Fibroblast of skin of right biceps (primary cell): ENCODE measurements around the gene INTS6.

Source experiments
- DNase-seq: peaks from one replicate; pipeline ENCODE4 v3.0.0-alpha.2; 2013

INTS6 gene

DNA sequence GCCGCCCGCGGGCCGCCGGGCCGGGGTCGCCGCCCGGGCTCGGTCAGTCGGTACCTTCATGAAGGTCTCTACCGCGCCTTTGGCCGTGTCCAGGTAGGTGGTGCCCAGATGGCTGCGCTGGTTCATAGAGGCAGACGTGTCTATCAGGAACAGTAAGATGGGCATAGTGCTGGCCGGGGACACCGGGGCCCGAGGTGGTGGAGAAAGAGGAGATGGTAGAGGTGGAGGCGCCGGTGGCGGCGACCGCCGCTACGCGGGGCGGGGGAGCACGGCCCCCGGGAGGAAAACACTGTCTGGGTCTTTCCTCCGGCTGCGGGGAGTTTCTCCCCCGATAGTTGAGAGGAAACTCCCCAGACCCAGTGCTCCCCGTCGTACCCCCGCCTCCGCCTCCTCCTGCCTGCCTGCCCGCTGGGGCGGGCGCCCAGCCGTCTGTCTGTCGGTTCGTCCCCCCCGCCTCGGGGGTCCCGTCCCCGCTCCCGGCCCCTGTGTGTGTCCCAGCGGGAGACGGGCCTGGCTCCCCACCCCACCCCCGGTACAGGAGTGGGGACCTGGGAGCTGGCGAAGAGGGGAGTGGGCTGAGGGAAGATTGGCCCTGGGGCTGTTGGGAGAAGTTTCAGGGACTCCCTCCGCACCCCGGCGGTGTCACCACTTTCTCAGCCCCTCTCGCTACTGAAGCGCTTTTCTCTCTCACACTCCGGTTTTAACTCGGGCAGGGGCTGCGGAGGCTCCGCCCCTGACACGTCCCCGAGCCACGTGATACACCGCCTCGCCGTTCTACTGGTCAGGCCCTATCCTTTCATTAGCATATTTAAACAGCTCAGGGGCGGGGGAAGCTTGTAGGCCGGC, at the start of gene INTS6:
TSS of gene INTS6 (minus strand) at position 676 of the 846 bp plus-strand sequence. CDS start at position 165, 511 bp downstream.
- DNase-seq: peak; percentile 100

DNA sequence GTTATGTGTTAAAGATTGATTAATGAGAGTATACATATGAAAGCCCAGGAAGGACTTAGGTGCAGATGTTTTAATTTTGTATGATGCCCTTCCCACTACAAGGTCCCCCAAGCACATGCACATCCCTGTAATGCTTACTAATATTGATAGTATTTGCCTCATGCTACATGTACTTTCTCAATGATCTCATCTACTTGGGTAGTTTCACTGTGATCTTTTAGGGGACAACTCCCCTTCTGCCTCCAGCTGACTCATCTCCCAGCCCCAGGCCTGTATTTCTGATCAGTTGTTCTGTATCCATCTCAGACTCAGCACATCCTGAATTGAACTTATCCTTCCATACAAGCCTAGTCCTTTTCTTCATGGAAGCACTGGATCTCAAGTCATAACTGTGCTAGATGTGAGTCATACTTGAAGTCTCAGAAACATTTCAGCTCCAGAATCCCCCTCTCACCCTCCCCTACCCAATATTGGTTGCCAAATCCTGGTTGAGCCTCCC, 49.4 kb upstream of the INTS6 start:
- peak; percentile 71 for DNase-seq

GRCh38 chr13:51501592-51502152, 48.8 kb upstream of the INTS6 start:
- DNase-seq: peak; percentile 92

DNA sequence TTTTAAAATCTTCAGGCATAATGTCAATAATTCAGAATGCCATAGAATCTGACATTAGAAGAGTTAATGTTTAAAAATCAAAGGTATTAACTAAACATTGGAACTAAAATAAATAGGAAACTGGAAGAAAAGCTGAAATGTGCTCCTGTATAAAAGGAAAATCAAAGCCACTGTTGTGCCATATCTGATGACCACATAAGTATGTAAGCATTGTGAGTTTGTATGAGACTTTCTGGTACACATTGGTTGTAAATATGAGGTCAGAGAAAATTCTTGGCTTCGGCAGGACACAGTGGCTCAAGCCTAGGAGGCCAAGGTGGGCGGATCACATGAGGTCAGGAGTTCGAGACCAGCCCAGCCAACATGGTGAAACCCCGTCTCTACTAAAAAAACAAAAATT, 48.3 kb upstream of the INTS6 start:
- no peak for DNase-seq

GRCh38 chr13:51500687-51501086, 47.9 kb upstream of the INTS6 start:
- no peak for DNase-seq

GRCh38 chr13:51499841-51500240, 47.0 kb upstream of the INTS6 start:
- no peak for DNase-seq

- DNase-seq: peak; percentile 42
Measured at GRCh38 chr13:51495316-51495715, 42.5 kb upstream of the INTS6 start.

DNA sequence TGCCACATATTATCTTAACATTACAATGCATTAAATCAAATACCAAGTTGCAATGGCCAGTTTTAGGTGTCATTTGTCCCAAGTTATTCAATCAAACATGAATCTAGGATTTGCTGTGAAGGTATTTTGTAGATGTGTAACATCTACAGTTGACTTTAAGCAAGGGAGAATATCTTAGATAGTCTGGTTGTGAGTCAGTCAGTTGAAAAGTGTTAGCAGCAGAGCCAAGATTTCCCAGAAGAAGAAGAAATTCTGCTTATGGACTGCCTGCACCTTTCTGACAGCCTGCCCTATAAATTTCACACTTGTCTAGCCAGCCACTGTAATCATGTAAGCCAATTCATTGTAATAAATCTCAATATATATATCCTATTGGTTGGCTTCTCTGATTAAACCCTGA, 41.3 kb upstream of the INTS6 start:
- peak; percentile 68 for DNase-seq

- no peak for DNase-seq
Measured at GRCh38 chr13:51488212-51488611, 35.4 kb upstream of the INTS6 start.

GRCh38 chr13:51481656-51482055, 28.8 kb upstream of the INTS6 start:
- DNase-seq: no peak

DNA sequence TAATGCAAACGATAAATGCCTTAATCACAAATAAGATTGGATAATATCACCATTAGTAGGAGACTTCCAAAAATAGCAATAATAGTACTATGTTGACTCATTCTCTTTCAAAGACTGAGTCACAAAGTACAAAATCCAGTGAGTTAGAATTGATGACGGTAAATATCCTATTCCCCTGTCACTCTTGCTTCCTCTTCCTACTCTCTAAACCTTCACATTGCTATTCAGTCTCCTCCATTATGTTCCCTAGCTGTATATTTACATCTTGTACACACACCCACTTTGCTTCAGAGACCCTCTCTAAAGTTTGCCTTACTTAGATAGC, 26.3 kb upstream of the INTS6 start:
- peak; percentile 79 for DNase-seq

DNA sequence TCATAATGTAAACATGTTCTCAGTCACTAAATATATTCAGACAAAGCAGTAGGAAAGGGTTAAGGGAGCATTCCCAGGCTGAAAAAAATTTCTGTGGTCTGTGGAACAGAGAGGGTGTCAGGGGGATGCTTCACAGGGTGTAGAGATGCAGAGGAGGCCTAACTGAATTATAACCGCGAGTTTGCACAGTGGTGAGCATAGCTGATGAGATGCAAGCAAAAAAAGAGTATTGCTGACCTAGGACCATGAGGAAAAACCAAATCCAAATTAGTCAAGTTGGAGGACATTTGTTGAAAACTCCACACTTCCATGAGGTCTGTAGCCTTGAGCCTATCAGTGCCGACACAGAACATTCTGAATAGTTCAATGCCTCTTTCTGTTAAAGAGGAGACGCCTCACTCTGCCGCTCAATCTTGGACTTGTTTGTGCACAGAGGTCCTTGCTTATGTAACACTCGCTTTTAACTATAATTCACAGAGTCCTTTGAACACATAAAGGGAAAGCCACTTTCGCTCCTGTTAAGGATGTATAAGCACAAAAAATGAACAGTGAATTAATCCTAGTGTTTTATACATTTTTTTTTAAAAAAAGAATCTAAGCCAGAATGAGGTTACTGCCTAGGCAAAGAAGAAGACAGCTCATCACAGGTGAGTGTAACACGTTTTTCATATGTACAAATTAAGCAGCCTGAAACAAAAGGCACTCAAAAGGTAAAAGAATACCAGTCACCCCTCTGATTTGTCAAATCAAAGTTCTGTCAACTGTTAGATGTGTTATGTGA, 25.8 kb upstream of the INTS6 start:
- DNase-seq: no peak

GRCh38 chr13:51477653-51478324, 25.0 kb upstream of the INTS6 start:
- no peak for DNase-seq

DNA sequence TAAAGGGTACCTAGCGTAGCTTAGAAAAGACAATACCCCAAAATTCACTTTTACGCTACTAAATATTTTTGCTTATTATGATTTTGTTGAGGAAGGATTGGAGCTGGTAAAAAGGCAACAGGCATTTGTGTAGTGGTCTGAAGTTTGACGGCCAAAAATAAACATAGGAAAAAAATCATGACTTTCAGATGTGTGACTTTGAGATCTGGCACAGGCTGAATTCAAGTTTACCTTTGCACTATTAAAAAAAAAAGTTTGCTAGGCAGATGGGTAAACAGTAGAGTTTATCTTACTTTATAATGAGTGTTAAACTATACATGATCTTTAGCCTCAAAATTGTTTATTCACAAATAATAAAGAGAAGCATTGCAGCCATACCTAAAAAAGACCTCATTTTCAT, 24.3 kb upstream of the INTS6 start:
- no peak for DNase-seq

- peak; percentile 57 for DNase-seq
Measured at GRCh38 chr13:51475727-51476501, 23.1 kb upstream of the INTS6 start.

GRCh38 chr13:51469790-51470189, 17.0 kb upstream of the INTS6 start:
- DNase-seq: no peak

DNA sequence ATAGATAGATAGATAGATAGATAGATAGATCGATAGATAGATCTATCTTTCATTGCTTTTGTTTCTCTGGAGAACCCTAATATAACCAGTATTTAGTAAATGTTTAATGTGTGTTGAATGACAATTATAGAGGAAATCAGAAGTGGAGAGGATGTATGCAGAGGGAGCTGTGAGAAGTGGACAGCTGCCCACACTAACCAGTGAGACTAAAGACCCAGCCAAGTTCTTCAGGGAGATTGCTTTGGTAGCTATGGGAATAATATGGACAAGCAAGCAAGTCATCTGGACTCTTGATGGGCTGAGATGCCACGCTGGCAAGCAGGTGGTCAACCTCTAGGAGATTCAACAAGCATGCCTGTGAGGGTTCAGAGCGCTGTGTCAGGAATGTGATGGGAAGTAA, 14.9 kb upstream of the INTS6 start:
- no peak for DNase-seq

- DNase-seq: no peak
Measured at GRCh38 chr13:51465124-51465523, 12.3 kb upstream of the INTS6 start.

DNA sequence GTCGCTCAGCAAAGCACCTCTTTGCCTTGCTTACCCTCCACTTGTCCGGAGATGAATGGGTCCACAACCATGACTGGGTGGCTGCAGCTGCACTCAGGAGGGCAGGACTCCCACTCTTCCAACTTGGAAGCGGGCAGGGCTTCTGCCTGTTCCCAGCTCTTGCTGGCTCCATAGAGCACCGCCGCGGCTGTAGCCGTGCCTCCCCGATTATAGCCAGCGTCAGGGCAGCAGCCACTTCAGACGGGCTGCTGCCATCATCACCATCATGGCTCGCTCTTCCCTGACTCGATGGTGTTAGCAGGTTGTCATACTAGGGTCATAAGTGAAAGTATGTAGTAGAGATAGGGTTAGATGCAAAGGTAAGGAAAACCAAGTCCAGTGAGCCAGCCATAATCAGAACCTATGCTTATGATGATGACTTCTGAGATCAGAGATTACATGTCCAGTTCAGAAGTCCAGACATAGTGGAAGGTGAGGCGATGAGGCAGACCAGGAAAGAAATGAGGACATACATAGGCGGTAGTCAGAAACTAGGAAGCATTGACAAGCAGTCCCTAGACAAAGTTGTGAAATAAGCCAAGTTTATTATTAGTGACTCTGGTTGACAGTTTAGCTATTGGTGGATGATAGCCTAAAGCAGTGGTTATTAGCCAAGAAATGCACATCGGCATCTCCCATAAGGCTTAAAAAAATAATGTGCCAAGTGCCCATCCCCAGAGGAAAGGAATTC, 4.4 kb upstream of the INTS6 start:
- no peak for DNase-seq

- DNase-seq: no peak
Measured at GRCh38 chr13:51456510-51456909, 3.7 kb upstream of the INTS6 start.

- no peak for DNase-seq
Measured at GRCh38 chr13:51455532-51455931, 2.7 kb upstream of the INTS6 start.
